HG02798 (cell line): ENCODE results near the gene RBL1.
"Not testable (repeated sequence)": the region's sequence is repeated elsewhere in the genome, so short reads cannot be mapped to it uniquely, and the experiment has no call there.

Experiments used
- ATAC-seq: cut with Tn5 transposase; IDR thresholded peaks from one replicate; pipeline ENCODE4 v1.9.1; 2021; ENCODE audit warnings: mild to moderate bottlenecking; ENCODE audit not compliant: unreplicated experiment, poor library complexity

The RBL1 gene

DNA sequence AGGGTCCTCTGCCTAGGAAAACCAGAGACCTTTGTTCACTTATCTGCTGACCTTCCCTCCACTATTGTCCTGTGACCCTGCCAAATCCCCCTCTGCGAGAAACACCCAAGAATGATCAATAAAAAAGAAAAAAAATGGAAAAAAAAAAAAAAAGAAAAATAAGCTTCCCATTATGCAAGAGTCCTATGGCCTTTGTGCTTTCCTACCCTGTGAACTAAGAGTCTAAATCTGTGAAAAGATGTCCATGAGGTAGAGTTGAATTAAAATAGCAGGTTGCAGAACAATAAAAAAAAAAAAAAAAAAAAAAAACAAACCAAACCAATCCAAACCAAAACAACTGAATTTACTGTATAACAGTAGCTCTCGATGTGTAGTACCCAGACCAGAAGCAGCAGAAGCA lies 94.2 kb downstream of the RBL1 start:
- not testable (repeated sequence) for ATAC-seq

DNA sequence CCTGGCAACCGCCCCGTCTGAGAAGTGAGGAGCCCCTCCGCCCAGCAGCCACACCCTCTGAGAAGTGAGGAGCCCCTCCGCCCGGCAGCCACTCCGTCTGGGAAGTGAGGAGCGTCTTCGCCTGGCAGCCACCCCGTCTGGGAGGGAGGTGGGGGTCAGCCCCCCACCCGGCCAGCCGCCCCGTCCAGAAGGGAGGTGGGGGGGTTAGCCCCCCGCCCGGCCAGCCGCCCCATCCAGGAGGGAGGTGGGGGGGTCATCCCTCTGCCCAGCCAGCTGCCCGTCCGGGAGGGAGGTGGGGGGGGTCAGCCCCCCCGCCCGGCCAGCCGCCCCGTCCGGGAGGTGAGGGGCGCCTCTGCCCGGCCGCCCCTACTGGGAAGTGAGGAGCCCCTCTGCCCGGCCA lies 95.6 kb downstream of the RBL1 start:
- ATAC-seq, result not testable (repeated sequence)

DNA sequence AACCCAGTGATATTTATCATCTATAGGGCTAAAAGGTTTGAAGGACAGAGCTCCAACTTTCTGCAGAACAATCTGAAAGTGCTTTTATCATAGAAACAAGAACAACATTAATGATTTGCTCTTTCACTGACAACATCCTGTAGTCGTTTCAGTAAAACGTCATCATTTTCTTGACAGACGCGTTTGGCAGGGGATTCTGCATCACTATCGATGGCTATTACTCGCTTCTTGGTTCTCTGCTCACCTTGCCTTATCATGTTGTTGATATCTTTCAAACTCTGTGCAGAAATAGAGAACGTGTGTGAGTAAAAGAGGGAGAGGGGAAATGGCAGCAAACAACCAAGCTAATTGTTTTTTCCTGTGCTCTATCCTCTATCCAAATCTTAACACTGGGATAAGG lies 97.1 kb downstream of the RBL1 start:
- ATAC-seq, result no peak

DNA sequence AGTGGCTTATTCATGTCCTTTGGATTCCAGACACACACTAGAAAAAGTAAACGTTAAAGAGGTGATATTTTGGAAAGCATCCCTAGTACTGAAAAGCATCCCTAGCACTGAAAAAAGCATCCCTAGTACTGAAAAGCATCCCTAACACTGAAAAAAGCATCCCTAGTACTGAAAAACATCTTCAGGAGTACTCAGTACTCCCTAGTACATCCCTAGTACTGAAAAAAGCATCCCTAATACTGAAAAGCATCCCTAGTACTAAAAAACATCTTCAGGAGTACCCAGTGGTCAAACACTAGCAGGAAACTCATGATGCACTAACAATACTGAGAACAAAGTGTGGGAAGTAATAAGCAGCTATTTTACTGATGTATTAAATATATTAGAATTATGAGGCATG lies 98.7 kb downstream of the RBL1 start:
- no peak for ATAC-seq

DNA sequence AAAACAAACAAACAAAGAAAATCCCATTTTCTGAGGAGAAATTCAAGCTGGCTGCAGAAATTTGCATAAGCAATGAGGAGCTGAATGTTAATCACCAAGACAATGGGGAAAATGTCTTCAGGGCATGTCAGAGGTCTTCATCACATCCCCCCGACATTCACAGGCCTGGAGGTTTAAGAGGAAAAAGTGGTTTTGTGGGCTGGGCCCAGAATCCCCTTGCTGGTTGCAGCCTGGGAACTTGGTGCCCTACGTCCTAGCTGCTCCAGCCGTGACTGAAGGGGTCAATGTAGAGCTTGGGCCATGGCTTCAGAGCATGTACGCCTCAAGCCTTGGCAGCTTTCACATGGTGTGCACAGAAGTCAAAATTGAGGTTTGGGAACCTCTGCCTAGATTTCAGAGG lies 101.6 kb downstream of the RBL1 start:
- ATAC-seq, result not testable (repeated sequence)

DNA sequence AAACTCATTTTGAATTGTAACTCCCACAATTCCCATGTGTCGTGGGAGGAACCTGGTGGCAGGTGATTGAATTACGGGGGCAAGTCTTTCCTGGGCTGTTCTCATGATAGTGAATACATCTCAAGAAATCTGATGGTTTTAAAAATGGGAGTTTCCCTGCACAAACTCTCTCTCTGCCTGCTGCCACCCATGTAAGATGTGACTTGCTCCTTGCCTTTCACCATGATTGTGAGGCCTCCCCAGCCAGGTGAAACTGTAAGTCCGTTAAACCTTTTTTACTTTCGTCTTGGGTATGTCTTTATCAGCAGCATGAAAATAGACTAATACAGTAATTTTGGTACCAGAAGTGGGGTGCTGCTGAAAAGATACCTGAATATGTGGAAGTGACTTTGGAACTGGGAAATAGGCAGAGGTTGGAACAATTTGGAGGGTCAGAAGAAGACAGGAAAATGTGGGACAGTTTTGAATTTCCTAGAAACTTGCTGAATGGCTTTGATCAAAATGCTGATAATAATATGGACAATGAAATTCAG lies 102.9 kb downstream of the RBL1 start:
- no peak for ATAC-seq

DNA sequence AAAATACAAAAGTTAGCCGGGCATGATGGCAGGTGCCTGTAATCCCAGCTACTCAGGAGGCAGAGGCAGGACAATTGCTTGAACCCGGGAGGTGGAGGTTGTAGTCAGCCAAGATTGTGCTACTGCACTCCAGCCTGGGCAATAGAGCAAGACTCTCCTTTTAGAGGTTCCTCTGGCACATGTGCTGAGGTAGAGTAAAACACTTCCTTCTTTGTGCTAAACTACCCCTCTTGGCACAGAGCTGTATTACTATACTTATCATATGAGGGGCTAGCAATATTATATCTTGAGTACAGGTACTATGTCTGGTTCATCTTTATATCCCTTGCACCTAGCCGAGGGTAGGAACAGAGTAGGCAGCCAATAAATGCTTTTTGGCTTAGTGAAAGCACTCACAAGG lies 104.1 kb downstream of the RBL1 start:
- no peak for ATAC-seq

DNA sequence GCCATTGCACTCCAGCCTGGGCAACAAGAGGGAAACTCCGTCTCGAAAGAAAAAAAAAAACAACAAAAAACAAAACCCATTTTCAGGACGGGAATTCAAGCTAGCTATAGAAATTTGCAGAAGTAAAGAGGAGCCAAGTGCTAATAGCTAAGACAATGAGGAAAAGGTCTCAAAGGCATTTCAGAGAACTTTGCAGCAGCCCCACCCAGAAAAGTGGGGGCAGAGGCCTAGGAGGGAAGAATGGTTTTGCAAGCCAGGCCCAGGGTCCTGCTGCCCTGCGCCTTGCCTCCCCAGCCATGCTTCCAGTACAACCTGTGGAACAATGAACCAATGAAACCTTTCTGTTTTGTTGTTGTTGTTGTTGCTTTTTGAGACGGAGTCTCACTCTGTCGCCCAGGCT lies 106.0 kb downstream of the RBL1 start:
- ATAC-seq, result no peak

DNA sequence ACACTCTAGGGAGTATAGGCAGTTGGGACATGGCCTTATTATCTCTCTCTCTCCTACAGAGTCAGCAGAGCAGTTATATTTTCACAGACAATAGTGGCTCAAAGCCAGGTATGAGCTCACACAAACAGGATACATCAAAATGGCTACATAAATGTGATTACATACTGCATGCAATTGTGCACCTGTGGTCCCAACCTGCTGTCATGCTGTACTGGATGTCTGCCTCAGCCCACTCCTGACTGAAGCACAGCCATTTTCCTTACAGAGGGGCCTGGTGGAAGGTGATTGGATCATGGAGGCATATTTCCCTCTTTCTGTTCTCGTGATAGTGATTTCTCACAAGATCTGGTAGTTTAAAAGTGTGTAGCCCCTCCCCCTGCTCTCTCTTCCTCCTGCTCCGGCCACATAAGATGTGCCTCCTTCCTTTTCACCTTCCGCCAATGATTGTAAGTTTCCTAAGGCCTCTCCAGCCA lies 107.3 kb downstream of the RBL1 start:
- ATAC-seq, result no peak

DNA sequence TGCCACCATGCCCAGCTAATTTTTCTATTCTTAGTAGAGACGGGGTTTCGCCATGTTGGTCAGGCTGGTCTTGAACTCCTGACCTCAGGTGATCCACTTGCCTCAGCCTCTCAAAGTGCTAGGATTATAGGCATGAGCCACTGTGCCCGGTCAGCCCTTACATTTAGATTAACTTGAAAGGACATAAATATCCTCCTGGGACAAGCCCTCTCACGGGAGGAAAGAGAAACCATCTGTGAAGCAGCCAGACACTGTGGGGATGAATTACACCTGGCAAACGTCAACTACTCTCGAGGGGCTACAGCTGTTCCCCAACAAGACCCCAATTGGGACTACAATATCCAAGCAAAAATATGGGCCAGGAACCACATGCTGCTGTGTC lies 111.5 kb downstream of the RBL1 start:
- ATAC-seq, result no peak

DNA sequence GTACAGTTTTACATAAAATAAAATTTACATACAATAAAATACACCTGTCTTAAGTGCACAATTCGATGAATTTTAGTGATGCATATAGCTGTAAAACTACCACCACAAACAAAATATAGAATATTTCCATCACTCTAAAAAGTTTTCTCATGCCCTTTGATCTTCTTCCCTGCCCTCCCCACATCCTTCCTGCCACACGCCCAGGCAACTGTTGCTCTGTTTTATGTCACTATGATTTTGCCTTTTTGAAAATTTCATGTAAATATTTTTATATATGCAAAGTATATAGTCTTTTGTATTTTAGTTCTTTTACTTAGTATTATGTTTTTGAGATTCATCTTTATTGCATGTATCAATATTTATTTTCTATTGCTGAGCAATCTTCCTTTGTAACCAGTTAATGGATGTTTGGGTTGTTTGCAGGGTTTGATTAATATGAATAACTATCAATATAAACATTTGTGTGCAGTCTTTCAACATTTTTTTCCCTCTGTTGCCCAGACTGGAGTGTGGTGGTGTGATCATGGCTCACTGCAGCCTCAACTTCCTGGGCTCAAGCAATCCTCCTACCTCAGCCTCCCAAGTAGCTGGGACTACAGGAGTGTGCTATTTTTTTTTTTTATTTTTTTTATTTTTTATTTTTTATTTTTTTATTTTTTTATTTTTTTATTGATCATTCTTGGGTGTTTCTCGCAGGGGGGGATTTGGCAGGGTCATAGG lies 120.5 kb downstream of the RBL1 start:
- no peak for ATAC-seq

DNA sequence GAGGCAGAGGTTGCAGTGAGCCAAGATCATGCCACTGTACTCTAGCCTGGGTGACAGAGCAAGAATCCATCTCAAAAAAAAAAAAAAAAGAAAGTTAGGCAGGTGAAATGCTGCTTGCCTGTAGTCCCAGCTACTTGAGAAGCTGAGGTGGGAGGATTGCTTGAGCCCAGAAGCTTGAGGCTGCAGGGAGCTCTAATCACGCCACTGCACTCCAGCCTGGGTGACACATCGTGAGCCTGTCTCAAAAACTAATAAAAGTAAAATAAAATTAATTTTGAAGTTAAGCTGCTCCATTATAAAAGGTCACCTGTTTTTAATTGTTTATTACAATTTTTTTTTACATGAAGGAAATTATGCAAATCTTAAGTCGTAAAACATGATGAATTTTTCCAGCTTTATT lies 121.1 kb downstream of the RBL1 start:
- no peak for ATAC-seq

DNA sequence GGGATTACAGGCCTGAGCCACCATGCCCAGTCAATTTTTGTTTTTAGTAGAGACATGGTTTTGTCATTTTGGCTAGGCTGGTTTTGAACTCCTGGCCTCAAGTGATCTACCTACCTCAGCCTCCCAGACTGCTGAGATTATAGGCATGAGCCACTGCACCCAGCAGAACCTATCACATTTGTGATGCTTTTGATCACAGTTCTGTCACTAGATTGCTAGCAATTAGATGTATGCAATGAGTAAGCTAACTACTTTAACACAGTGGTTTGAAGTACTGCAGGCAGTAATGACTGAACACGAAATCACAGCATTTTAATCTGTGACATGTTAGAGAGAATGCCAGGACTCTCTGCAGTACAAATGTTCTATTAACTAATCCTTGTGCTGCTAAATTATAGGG lies 124.7 kb downstream of the RBL1 start:
- no peak for ATAC-seq

DNA sequence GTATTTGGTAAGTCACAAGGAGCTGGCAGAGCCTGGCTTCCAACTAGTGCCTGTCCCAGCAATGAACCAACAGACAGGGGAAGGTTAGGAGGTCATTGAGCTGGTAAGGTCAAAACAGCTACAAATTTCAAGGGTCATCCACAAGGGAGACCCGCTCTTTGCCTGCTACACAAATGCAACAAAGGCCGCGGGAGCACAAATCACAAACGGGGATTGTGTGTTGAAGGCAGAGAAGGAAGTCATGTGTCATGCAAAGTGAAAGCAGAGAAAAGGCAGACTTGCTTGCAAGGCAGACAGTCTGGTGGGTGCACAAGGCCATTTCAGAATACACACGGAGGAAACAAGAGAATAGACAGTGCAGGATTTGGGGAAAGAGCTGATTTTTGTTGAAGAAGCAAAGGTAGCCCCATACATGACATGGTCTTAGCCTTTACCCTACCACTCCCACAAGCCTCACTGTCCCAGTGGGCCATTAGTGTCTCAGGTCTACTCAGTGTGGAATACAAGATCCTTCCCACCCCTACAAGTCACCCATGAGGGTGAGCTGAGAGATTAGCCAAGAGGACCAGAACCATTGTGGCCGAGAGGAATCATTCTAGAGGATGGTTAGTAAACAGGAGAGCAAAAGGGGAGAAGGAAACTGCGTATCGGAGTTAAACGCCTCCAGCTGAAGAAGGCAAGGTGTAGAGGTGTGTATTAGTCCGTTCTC lies 126.2 kb downstream of the RBL1 start:
- no peak for ATAC-seq

DNA sequence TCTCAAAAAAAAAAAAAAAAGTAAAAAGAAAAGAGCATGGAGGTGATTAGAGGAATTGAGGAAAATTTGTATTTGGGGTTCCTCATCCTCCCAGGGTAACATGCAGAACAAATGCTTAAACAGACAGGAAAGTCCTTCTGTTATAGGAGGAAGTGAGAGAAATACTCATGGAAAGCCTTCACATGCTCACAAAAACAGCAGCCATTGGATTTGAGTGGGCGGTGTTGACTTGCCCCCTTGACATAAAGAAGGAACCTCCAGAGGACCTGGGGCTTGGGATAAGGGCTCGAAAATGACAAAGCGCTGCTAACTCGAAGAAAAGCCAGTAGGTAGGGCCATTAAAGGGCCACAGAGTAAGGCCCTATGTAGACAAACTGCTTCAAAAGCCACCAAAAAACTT lies 126.7 kb downstream of the RBL1 start:
- ATAC-seq, result no peak

DNA sequence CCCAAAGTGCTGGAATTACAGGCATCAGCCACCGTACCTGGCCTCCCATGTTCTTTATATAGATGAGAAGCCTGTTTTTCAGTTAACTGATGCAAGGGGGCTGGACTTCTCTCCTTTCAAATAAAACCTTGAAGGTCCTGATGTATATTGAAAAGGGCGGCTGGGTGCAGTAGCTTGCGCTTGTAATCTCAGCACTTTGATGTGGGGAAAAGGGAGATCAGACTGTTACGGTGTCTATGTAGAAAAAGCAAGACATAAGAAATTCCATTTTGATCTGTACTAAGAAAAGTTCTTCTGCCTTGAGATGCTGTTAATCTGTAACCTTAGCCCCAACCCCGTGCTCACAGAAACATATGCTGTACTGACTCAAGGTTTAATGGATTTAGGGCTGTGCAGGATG lies 128.2 kb downstream of the RBL1 start:
- no peak for ATAC-seq

DNA sequence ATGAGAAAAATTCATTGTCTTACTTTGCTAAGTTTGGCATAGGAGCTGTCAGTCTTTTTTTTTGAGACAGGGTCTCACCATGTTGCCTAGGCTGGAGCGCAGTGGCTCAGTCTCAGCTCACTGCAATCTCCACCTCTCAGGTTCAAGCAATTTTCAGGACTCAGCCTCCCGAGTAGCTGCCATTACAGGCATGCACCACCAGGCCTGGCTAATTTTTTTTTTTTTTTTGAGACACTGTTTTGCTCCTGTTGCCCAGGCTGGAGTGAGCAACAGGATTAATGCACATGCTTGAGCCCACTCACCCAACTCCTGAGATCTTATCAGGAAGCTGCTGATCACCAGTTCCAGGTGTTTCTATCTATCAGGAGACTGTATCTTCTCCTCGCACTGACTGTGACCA lies 128.8 kb downstream of the RBL1 start:
- not testable (repeated sequence) for ATAC-seq

DNA sequence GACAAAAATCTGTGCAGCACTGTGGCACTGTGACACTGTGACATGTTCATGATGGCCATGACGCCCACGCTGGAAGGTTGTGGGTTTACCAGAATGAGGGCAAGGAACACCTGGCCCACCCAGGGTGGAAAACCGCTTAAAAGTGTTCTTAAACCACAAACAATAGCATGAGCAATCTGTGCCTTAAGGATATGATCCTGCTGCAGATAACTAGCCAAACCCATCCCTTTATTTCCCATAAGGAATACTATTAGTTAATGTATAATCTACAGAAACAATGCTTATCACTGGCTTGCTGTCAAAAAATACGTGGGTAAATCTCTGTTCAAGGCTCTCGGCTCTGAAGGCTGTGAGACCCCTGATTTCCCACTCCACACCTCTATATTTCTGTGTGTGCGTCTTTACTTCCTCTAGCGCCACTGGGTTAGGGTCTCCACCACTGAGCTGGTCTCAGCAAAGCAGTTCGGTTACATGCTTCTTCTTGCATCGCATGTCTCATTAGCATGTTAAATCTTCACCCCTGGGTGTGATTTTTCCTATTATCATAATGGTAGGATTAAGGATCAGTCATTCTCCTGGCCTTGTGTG lies 133.3 kb downstream of the RBL1 start:
- ATAC-seq, result not testable (repeated sequence)

DNA sequence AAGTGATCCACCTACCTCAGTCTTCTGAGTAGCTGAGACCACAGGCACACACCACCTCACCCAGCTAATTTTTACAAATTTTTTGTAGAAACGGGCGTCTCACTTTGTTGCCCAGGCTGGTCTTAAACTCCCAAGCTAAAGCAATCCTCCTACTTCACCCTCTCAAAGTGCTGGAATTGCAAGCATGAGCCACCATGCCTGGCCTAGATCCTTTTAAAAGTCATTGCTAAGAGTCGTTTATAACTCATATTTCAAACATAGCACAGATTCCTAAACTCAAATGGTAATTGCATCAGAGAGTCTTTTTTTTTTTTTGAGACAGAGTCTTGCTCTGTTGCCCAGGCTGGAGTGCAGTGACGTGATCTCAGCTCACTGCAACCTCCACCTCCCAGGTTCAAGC lies 136.6 kb downstream of the RBL1 start:
- ATAC-seq, result no peak

DNA sequence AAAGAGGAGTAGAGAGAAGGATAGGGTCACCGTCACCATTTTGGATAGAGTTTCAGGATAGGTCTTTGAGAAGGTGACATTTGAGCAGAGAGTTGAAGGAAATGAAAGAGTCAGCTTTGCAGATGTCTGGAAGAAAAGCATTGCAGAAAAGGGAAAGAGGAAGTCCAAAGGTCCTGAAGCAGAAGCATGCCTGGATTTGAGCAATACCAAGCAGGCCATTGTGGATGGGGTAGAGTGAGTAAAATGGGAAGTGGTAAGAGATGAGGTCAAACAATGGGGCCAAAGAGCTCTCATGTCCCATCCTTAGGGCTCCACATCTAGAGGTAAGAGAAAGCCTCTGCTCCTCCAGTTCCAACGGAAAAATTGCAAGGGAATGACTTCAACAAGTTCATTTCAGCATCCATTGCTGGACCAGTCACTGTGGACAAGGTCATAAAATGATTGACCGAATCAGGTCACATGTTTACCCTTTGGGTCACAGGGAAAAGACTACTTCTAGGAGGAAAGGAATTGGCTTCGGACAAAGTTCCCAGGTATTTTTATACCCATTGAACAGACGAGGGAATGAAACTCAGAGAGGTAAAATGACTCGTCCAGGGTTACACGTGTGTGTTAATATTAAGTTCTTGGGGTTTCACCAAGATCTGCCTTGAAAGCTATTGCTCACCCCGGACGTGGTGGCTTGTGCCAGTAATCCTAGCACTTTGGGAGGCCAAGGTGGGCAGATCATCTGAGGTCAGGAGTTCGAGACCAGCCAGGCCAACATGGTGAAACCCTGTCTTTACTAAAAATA lies 137.7 kb downstream of the RBL1 start:
- ATAC-seq, result no peak

DNA sequence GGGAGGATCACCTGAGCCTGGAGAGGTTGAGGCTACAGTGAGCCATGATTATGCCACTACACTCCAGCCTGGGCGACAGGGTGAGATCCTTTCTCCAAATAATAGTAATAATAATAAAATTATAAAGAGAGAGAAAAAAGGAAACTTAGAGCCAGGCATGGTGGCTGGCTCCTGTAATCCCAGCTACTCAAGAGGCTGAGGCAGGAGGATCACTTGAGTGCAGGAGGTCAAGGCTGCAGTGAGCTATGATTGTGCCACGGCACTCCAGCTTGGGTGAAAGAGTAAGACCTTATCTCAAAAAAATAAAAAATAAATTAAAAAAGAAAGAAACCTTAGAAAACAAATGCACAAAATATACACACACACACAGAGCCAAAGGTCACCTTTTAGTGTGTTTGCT lies 139.1 kb downstream of the RBL1 start:
- no peak for ATAC-seq
